Lower leg skin (tissue), 3 donors: ENCODE data around the gene CLDN1.

Source experiments
- CTCF ChIP-seq, 3 donors: fragments of 450-650 bp; IDR thresholded peaks; one replicate each; pipeline ENCODE4 v1.5.1; 2016; ENCODE audit warnings: antibody characterized with exemption in 3 of 3, mild to moderate bottlenecking in 3 of 3, moderate library complexity in 2 of 3
- POLR2A ChIP-seq, 2 donors: fragments of 450-650 bp; IDR thresholded peaks; one replicate each; pipeline ENCODE4 v1.6.1; 2016 to 2017; ENCODE audit warnings: antibody characterized with exemption in 2 of 2, mild to moderate bottlenecking in 1 of 2, moderate library complexity in 1 of 2

DNA sequence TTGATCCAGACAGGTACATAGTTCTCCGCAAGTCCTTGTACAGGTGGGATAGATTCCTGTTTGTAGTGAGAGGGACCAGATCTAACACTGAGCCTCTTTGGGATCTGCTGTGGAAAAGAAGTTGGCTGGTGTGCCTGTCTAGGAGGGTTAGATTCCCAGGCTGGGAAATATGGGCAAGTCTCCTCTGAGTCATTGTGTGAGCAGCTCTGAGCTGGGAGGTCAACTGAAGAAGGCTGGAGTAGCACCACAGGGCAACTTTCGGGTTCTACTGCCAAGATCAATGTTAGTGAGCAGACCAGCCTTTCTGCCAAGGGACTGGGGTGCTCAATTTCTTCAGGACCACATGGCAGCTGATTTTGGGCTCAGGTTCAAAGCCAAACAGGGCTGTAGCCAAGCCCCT, 33.4 kb downstream of the CLDN1 start:
- TF ChIP-seq POLR2A (IDR thresholded peaks at IDR 0.05), result no peak
- TF ChIP-seq CTCF (IDR thresholded peaks at IDR 0.05), result no peak
